SJCRH30 (cell line): ENCODE data around the gene RPL36A. TPM values are rescaled to one million over a fixed set of nuclear protein-coding genes. Genes with fewer than 3 reads are reported as not detected.

Source experiments
- DNase-seq, 2 experiments: peaks; one replicate each; pipeline ENCODE4 v3.0.0-alpha.2; 2015 to 2020
- H3K27ac ChIP-seq: fragments of 250-450 bp; sonication (Bioruptor Pico); 2 replicates; pipeline ENCODE4 v1.5.1; 2020; ENCODE audit warnings: mild to moderate bottlenecking, moderate library complexity
- H3K27me3 ChIP-seq: fragments of 250-450 bp; sonication (Bioruptor Pico); 2 replicates; pipeline ENCODE4 v1.5.1; 2020; ENCODE audit warnings: mild to moderate bottlenecking, moderate library complexity
- H3K36me3 ChIP-seq: fragments of 250-450 bp; sonication (Bioruptor Pico); 2 replicates; pipeline ENCODE4 v1.5.1; 2020; ENCODE audit warnings: mild to moderate bottlenecking, moderate library complexity
- H3K4me1 ChIP-seq: fragments of 250-450 bp; sonication (Bioruptor Pico); 2 replicates; pipeline ENCODE4 v1.5.1; 2020; ENCODE audit warnings: mild to moderate bottlenecking, moderate library complexity
- H3K4me3 ChIP-seq: fragments of 250-450 bp; sonication (Bioruptor Pico); 2 replicates; pipeline ENCODE4 v1.5.1; 2020; ENCODE audit warnings: mild to moderate bottlenecking, moderate library complexity
- H3K9me3 ChIP-seq: fragments of 250-450 bp; sonication (Bioruptor Pico); replicated peaks from 2 replicates; pipeline ENCODE4 v1.5.1; 2020; ENCODE audit warnings: mild to moderate bottlenecking, moderate library complexity
- total RNA-seq: library from RNA; depleted of rRNA; stranded (reverse); fragments of >200 nt; shearing (Covaris generic); gene quantifications from 2 replicates; pipeline ENCODE4 v1.2.3, GENCODE V29; 2014; rRNA removed

The RPL36A gene
- total RNA-seq: 3,964 and 4,118 TPM in 2 replicates

DNA sequence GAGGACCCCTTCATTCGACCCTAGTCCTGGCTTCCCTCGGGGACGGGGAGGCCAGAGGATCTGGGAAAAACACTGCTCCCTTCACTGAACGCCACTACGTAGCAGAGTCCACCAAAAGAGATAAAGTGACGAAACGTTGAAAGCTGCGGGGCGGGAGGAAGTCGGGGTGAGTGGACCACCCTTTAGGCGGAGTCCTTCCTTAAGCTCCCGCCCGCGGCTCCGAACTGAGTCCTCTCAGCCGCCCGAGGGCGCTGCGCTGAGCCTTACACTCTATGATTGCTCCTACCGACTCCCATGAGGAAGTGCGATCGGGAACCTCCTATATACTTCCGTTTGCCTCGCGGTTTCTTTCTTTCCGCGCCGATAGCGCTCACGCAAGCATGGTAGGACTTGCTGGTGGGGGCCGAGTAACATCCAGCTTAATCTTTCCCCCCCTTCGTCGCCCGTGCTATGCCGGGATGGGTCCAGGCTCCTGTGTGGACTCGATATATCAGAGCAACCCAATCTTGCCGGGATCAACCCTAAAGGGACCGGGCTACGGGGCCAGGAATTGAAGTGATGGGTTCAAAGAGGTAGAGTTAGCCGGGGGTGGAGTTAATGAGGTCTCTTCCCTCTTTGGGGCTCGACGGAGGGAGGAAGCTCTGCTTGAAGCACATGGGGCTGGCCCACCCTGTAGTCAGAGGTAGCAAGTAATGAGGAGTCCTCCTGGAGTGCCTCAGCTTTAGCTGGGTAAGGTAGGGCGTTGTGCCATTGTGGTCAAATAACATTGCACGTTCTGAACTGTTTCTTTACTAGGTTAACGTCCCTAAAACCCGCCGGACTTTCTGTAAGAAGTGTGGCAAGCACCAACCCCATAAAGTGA lies at the start of gene RPL36A:
RPL36A (plus strand) TSS at position 348 of the 862 bp plus-strand sequence; CDS start at position 381, 33 bp downstream.
- H3K9me3 ChIP-seq: no peaks in the 10 kb centered on the region
- H3K36me3 ChIP-seq: peaks cover 43% of the 10 kb centered on the region
- H3K4me3 ChIP-seq: peak within 1 kb of the TSS; percentile 86
- peak within 1 kb of the TSS; percentile 87 for H3K27ac ChIP-seq
- DNase-seq: peak; percentile 92 to 95
- H3K4me1 ChIP-seq: no peaks in the 10 kb centered on the region
- H3K27me3 ChIP-seq: no peaks in the 10 kb centered on the region

DNA sequence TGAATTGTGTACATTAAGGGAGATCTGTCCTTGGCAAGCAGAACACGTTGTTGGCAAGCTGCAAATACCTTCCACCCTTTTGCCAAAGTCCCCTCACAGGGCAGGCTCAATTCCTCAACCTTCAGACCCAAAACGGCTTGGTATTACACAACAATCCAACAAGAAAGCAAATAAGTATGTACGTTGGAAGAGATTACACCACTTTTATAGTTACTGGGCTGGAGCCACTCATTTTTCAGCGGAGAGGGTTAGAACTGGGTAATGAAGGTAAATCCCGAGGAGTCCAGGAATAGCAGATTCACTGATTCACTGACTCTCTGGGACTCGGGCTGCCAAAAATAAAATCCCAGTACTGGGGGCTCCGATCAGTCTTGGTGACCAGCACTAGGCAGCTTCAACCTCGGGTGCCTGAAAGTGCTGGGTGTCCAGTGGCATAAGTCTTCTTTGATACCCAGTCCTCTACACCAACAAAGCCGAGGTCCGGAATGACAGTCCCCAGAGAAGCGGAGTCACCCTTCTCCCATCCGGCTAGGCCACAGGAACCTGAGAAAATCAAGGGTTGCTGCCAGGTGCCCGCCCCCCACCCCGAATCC lies 42.9 kb upstream of the RPL36A start:
- peaks cover 11% of the 10 kb centered on the region; the same call in 1 of the 2 replicates for H3K36me3 ChIP-seq
- H3K27me3 ChIP-seq: no peaks in the 10 kb centered on the region
- H3K4me1 ChIP-seq: 0 out of 2 replicates have a peak, but pooled peaks cover 6% of the 10 kb centered on the region
- H3K9me3 ChIP-seq: no peaks in the 10 kb centered on the region
- peak overlapping the region; percentile 86 for H3K27ac ChIP-seq
- DNase-seq: no peak
- H3K4me3 ChIP-seq: peak overlapping the region; percentile 80

DNA sequence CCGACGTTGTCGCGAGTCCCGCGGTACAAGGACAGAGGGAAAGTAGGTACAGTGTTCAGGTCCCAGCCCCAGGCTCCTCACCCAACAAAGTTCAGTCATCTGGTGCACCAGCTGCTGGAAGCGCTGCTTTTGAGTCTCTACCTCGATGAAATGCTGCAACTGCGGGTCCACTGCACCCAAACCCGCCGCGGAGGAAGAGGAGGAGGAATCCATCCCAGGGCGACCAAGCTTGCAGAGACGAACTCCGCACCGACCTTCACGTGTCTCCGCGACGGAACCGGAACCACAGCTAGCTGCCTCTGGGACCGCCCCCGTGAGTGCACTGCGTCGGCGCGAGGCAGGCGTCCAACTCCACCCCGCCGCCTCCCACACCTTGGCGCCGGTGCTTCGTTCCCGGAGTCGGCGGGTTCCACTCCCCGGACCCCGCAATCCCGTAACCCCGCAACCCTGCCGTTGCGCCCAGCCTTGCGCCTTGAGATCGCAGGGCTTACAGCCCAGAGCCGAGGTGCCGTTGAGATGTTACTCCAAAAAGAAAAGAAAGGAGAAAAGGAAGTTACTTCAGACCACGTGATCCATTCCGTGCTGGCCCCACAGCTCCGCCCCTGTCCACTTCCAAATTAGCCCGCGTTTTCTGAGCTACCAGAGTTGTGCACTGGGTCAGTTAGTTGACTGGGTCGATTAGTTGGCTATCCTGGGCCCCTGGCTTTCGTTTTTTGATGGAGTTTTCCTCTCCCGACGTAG lies 42.2 kb upstream of the RPL36A start, which contains the start of gene TIMM8A:
TIMM8A (minus strand) TSS at position 291 of the 741 bp plus-strand sequence; CDS start at position 213, 78 bp downstream.
- Histone ChIP-seq H3K27ac (peak within 1 kb of the TSS; percentile 86), H3K36me3 (peaks cover 11% of the 10 kb centered on the region; the same call in 1 of the 2 replicates), H3K4me1 (0 out of 2 replicates have a peak, but pooled peaks cover 6% of the 10 kb centered on the region), H3K4me3 (peak within 1 kb of the TSS; percentile 80), H3K27me3 (no peaks in the 10 kb centered on the region), H3K9me3 (no peaks in the 10 kb centered on the region)
- peak; percentile 69 to 77 for DNase-seq

DNA sequence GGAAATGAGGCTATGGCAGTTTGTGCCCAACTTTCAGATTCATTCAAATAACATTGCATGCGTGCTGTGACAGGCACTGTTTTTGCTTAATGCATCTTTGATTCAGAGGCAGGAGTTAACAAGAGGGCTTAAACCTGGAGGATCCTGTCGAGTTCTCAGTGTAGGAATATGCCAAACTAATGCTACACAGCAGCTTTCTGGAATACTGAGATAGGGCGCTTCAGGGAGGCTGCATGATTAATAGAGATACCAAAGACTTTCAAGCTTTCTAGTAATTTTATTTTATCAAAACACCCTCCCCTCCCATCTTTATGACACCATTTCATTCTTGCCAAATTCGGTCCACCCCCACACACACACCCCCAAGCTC lies 41.6 kb upstream of the RPL36A start:
- H3K9me3 ChIP-seq: no peaks in the 10 kb centered on the region

DNA sequence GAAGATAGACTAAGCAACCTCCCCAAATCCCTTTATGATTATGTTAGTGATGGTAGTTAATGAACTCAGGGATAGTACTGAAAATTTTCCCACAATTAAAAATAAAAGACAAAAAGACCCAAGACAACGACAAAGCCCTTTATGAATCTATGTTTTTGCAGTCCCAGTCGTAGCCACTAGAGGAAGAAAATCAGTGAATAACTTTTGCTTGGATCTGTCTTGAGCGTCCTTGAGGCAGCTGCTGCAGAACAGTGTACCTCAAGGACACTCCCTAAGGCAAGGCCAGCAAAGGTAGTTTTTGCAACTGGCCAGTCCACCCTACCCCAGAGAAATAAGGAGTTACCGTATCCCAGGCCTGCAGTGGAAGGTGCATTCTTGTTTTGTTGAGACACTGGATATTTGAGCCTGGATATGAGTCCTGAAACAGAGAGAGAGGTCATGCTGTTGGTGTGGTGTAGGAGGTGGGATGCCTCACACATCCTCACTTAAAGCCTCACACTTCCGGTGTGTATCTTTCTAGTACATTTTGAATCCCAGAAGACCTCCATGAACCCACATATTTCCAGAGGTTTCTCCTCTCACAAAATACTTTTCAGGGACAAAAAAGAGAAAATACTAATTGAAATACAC lies 33.5 kb upstream of the RPL36A start:
- Histone ChIP-seq H3K9me3 (no peaks in the 10 kb centered on the region), H3K27me3 (no peaks in the 10 kb centered on the region), H3K4me1 (no peaks in the 10 kb centered on the region), H3K27ac (no peak overlapping the region), H3K4me3 (no peak overlapping the region), H3K36me3 (no peaks in the 10 kb centered on the region)
- peak in 1 of 2 experiments; percentile 39 for DNase-seq

More for the DNA sequence above, 41.6 kb upstream of the RPL36A start:
- Histone ChIP-seq H3K36me3 (peaks cover 11% of the 10 kb centered on the region; the same call in 1 of the 2 replicates), H3K4me3 (peak overlapping the region; percentile 80), H3K27me3 (no peaks in the 10 kb centered on the region), H3K27ac (peak overlapping the region; percentile 86), H3K4me1 (0 out of 2 replicates have a peak, but pooled peaks cover 6% of the 10 kb centered on the region)
- DNase-seq: no peak

DNA sequence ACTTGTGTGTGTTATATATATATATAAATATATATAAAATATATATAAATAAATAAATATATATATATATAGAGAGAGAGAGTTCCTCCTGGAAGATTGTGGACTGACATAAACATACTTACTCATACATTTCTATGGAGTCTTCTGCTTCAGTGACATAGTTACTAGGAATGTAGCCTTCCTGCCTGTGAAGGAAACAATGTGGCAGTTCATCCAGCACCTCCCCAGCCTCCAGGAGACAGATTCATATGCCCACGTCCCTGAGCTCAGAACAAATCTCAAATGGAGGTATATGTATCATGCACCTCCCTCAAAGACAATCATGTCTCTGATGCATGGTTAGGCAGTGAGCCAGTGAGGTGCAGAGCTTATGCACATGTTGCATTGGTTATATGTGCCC lies 30.8 kb upstream of the RPL36A start:
- no peak for DNase-seq
- Histone ChIP-seq H3K27ac (no peak overlapping the region), H3K36me3 (no peaks in the 10 kb centered on the region)

DNA sequence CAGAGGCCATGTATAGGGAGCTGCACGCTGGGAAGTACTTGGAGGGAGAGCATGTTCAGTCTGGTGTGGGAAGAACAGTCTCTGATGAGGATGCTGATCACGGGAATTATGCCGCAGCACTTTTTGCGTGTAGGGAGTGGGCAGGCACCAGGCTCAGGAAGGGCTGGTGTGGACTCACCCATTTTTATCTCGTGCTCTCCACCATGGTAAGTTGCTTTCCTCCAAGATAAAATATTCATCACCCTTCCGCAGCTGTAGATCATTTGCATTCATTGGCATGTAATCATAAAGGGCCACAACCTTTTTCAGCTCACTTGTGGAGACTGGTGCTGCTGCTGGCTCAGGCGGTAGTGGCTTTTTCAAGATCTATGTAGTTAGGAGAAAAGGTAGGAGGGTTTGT lies 30.4 kb upstream of the RPL36A start:
- no peaks in the 10 kb centered on the region for H3K4me1 ChIP-seq
- no peak overlapping the region for H3K27ac ChIP-seq
- no peaks in the 10 kb centered on the region for H3K27me3 ChIP-seq
- no peaks in the 10 kb centered on the region for H3K36me3 ChIP-seq
- no peak overlapping the region for H3K4me3 ChIP-seq
- H3K9me3 ChIP-seq: no peaks in the 10 kb centered on the region
- no peak for DNase-seq

More for the DNA sequence above, 30.8 kb upstream of the RPL36A start:
- no peaks in the 10 kb centered on the region for H3K27me3 ChIP-seq
- no peaks in the 10 kb centered on the region for H3K9me3 ChIP-seq
- H3K4me1 ChIP-seq: no peaks in the 10 kb centered on the region
- no peak overlapping the region for H3K4me3 ChIP-seq

DNA sequence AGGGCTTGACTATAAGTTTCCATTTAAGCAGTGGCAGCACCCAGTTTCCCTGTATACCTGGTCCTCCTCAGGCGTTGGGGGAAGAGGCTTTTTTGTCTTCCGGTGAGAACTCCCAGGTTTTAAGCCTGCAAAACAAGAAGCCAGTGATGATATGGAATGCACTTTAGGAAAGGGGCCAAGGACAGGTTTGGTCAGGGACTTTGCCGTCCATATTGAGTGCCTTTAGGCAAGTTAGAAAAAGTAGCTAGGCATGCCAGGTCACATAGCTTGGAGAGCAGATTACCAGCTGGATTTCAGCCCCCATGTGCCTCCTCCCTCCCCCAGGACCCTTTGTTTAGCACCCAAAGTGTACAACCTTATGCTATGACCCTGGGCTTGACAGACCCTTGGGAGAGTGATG lies 28.7 kb upstream of the RPL36A start:
- Histone ChIP-seq H3K4me1 (no peaks in the 10 kb centered on the region), H3K4me3 (no peak overlapping the region), H3K9me3 (no peaks in the 10 kb centered on the region), H3K27me3 (no peaks in the 10 kb centered on the region), H3K36me3 (no peaks in the 10 kb centered on the region), H3K27ac (no peak overlapping the region)
- DNase-seq: no peak

DNA sequence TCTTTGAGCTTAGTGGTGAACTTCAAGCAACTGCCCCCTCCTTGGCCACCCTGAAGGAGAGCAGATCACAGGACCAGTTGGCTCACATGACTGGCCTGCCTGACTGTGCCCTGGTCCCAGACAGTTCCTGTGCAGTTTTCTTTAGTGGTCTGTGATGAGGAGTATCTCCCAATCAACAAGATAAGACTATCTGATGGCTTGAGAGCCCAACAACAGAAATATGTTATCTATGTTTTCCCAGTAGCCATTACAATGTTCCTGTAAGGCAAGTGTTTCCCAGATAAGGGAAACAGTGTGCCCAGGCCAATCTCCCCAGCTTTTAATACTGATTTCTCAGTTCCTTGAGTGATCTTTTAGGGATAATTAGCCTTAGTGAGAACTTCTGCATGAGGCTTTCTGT lies 28.1 kb upstream of the RPL36A start:
- Histone ChIP-seq H3K36me3 (no peaks in the 10 kb centered on the region), H3K27me3 (no peaks in the 10 kb centered on the region), H3K4me3 (no peak overlapping the region), H3K9me3 (no peaks in the 10 kb centered on the region), H3K27ac (no peak overlapping the region), H3K4me1 (no peaks in the 10 kb centered on the region)
- DNase-seq: no peak

DNA sequence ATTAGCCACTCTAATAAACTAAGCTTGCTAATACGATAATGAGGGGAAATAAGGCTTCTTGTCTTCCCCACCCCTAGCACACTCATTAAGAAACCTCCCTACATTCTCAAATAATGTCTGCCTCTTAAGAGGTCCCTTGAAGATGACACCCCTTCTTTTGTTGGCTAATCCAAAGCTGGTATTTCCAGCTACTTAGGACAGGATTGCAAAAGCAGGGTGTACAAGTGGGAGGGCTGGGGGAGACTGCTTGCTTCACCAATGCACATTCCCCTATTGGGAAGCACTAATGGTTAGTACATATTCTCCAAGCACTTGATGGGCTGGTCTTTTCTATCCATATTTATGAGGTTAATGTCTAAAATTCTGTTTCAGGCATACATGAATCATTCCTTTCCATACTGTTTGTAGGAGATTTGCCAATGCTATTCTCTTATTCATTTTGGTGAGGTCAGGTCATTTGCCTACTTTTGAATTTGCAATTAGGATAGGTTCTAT lies 25.5 kb upstream of the RPL36A start:
- H3K36me3 ChIP-seq: no peaks in the 10 kb centered on the region
- H3K9me3 ChIP-seq: no peaks in the 10 kb centered on the region
- H3K27me3 ChIP-seq: no peaks in the 10 kb centered on the region
- H3K27ac ChIP-seq: no peak overlapping the region
- H3K4me1 ChIP-seq: no peaks in the 10 kb centered on the region
- DNase-seq: no peak
- H3K4me3 ChIP-seq: no peak overlapping the region

DNA sequence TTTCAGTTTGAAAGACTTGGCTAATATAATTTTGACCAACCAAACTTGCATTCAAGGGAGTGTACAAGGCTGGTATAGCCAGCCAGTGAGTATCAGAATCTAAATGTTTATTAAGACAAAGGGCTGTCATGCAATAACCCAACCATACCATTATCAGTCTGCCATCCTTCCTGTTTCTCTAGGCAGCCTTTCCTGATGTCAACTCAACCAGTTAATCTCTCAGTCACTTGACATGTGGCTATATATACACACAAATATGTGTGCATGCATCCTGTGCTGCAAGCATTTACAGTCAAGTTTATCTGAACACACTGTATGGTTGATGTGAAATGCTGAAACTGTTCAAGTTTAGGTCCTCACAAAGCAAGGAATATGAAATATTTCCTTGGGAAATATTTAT lies 22.0 kb upstream of the RPL36A start:
- Histone ChIP-seq H3K27me3 (no peaks in the 10 kb centered on the region), H3K27ac (no peak overlapping the region), H3K36me3 (no peaks in the 10 kb centered on the region), H3K9me3 (no peaks in the 10 kb centered on the region), H3K4me1 (no peaks in the 10 kb centered on the region), H3K4me3 (no peak overlapping the region)
- DNase-seq: no peak

DNA sequence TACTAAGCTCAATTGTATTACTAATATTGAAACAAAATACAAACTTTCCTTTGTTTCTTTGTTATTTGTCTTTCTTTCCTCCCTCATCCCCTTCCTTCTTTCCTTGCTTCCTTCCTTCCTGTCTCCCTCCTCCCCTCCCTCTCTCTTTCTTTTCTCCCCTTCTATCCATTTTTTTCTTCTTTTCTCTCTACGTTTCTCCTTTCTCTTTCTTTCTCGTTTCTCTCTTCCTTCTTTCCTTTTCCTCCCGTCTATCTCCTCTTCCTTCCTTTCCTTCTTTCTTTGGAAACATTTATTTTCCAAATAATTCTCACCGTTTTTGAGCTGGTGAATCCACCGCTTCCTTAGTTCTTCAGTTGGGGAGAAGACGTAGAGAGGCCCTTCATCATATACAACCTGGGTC lies 21.1 kb upstream of the RPL36A start:
- Histone ChIP-seq H3K27ac (no peak overlapping the region), H3K36me3 (no peaks in the 10 kb centered on the region), H3K27me3 (no peaks in the 10 kb centered on the region), H3K4me1 (no peaks in the 10 kb centered on the region), H3K9me3 (no peaks in the 10 kb centered on the region), H3K4me3 (no peak overlapping the region)
- DNase-seq: no peak

DNA sequence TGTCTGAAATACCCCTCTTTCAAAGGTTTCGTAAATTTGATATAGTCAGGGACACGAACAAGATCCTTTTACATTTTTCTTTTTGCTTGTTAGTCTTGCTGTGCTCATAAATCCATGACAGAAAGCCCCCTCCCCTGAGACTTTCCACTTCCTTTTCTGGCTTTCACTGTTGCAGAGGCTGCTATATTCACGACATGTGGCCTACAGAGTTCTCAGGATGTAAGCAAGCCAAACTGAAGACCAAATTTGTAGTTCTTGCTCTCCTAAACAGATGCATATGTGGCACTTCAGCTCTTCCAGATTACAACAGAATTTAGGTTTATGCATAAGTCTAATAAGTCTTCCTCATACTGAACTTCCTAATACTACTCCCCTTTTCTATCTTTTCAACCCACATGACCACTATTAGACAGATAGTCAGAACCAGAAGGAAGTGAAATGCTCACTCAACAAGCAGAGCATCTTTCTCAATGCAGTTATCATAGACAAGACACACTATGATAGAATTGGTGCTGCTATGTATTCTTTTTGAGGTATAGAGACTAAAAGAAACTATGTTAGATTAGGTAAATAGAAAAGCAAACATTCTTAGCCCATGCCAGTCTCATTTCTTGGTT lies 19.8 kb upstream of the RPL36A start:
- Histone ChIP-seq H3K9me3 (no peaks in the 10 kb centered on the region), H3K27ac (no peak overlapping the region), H3K4me3 (no peak overlapping the region), H3K36me3 (no peaks in the 10 kb centered on the region), H3K4me1 (no peaks in the 10 kb centered on the region), H3K27me3 (no peaks in the 10 kb centered on the region)
- DNase-seq: no peak

DNA sequence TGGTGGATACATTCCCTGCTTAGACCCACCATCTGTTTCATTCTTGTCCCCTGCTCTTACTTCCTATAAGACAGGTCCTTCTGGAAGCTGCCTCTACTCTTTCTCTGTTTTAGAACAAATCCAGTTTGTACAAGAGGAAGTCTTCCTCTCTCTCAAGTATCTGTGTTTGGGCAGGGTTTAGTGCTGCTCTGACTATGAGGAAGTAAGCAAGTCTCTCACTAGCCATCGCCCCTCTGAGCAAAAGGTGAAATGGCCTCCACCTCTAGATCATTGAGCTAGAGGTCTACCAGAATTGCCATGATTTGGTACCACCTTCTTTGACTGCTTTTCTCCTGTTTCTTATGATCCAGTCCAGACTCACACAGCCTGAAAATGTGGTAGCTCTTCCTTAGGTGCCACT lies 13.3 kb upstream of the RPL36A start:
- H3K9me3 ChIP-seq: no peaks in the 10 kb centered on the region
- no peaks in the 10 kb centered on the region for H3K36me3 ChIP-seq
- no peaks in the 10 kb centered on the region for H3K4me1 ChIP-seq
- no peak overlapping the region for H3K4me3 ChIP-seq
- DNase-seq: no peak
- no peaks in the 10 kb centered on the region for H3K27me3 ChIP-seq
- H3K27ac ChIP-seq: no peak overlapping the region
